ENCODE results near the gene MC3R. TPM values are rescaled to one million over a fixed set of nuclear protein-coding genes. Genes with fewer than 3 reads are reported as not detected.

The MC3R gene
- total RNA-seq (ENCODE audit: low replicate concordance): not detected in 2 replicates

GRCh38 chr20:56247954-56248782, at the start of gene MC3R:
Gene MC3R (plus strand): TSS chr20:56248732. CDS start chr20:56248844, 112 bp downstream.

Other genes with a start within 250 kb of the MC3R start
- gene CBLN4, start 243.2 kb upstream of the MC3R start, total RNA-seq (ENCODE audit: low replicate concordance): not detected in 2 replicates
- gene FAM210B, start 110.2 kb downstream of the MC3R start, total RNA-seq (ENCODE audit: low replicate concordance): 24.9 and 47.4 TPM in 2 replicates
- 1.9 and 11.0 TPM in 2 replicates for gene AURKA, start 143.5 kb downstream of the MC3R start, total RNA-seq (ENCODE audit: low replicate concordance)
- gene CSTF1, start 143.9 kb downstream of the MC3R start, total RNA-seq (ENCODE audit: low replicate concordance): 21.3 and 26.9 TPM in 2 replicates
- gene CASS4, start 163.5 kb downstream of the MC3R start, total RNA-seq (ENCODE audit: low replicate concordance): 0.12 and 0.38 TPM in 2 replicates
- gene RTF2, start 219.9 kb downstream of the MC3R start, total RNA-seq (ENCODE audit: low replicate concordance): 65.5 and 97.5 TPM in 2 replicates

Measured in smooth muscle cell of the coronary artery (primary cell).